Activated CD8-positive, alpha-beta memory T cell treated with anti-CD3 and anti-CD28 coated beads, Interleukin-2, amount 50 U/mL, for 24 hours (primary cell): ENCODE measurements around the gene INTS15.

Experiments
- DNase-seq: peaks from one replicate; pipeline ENCODE4 v3.0.0-alpha.2; 2020; ENCODE audit errors: extremely low read depth

The INTS15 gene

GRCh38 chr7:6655636-6656385, 66.0 kb downstream of the INTS15 start:
- no peak for DNase-seq

GRCh38 chr7:6656413-6656812, 66.6 kb downstream of the INTS15 start:
- DNase-seq = no peak
